Activated CD8-positive, alpha-beta memory T cell treated with anti-CD3 and anti-CD28 coated beads, Interleukin-2, amount 50 U/mL, for 1 hour (primary cell): Measurements from ENCODE around the gene APEH.

ENCODE experiments used
- DNase-seq: peaks from one replicate; pipeline ENCODE4 v3.0.0-alpha.2; 2020; ENCODE audit errors: extremely low read depth

Gene APEH

DNA sequence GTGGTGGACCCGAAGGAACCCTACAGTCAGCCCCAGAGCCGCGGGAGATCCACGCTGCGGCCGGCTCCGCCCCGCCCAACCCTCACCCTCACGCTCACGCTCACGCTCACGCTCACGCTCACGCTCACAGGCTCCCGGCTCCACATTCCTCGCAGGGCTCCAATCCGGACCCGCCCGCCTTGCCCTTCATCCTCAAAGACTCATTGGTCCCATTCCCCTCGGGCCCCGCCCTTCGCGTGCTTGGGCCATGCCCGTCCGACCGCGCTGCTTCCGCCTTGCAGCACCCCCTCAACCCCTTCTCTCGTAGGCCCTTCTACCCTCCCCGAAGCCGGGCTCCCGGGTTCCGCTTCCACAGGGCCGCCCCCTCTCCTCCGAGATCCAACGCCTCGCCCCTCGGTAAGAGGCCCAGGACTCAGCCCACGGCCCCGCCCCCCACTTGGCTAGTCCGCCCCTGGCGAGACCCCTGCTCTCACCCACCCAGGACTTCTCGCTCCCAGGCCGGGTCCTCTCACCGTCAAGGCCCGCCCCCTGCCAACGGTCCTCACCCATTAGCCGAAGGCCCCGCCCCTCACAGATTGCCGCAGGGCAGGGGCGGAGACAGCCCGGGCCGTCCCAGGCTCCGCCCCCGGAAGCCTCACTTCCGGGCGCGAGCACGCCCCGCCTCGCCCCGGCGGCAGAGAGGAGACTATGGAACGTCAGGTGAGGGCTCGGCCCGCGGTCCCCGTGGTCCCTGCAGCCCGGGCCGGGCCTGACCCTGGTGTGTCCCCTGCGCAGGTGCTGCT, at the start of gene APEH:
APEH (plus strand) TSS at position 637 of the 782 bp plus-strand sequence; CDS start at position 688, 51 bp downstream.
- peak; percentile 94 for DNase-seq

DNA sequence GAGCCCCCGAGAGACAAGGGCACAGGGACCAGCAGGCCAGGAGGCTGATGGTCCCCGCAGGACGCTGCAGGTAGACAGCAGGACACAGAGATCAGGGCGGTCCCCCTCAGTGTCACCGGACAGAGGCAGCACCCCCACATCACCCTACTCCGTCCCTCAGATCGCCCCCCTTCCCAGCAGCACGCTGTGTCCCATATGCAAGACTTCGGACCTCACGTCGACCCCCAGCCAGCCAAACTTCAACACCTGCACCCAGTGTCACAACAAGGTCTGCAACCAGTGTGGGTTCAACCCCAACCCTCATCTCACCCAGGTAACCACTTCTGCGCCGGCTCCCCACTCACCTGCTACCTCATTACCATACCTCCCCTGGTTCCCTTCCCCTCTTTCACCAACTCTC, 49.1 kb upstream of the APEH start:
- no peak for DNase-seq

DNA sequence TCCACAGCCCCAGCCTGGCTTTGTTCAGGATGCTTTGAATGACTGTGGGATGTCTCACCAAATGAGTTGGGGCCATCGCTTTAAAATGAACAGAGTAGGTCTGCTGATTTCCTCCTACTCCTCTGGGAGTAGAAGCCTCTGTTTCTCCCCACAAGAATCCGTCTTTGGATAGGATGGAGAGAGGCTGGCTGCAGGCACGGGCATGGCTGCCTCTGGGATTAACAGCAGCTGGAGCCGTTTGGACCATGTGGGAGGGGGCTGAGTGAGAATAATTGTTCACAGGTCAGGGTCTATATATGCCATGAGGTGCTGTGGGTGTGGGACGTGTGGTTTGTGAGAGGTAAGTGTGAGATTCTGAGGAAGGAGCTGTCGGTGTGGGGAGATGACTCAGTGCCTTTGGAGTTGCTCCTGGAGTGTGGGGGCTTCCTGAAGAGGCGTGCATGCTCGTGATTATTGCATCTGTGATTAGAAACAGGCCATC, 48.0 kb upstream of the APEH start:
- DNase-seq: no peak

DNA sequence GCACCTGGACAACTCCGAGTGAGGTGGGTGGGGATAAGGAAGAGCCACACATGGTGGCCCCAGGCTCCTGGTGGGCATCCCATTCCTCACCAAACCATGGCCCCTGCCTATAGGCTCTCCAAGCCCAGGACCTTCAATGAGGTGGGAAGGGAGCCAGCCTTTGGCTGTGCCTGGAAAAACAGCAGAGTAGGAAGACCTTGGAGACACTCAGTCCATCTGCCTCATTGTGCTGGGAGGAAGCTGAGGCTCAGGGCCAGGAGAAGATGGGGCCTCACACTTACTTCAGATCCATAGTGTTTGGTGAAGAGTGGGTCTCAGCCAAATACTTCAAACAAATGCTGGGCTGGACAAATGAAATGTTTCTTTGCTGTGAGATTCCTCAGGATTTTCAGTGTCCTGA, 47.4 kb upstream of the APEH start:
- DNase-seq: no peak

DNA sequence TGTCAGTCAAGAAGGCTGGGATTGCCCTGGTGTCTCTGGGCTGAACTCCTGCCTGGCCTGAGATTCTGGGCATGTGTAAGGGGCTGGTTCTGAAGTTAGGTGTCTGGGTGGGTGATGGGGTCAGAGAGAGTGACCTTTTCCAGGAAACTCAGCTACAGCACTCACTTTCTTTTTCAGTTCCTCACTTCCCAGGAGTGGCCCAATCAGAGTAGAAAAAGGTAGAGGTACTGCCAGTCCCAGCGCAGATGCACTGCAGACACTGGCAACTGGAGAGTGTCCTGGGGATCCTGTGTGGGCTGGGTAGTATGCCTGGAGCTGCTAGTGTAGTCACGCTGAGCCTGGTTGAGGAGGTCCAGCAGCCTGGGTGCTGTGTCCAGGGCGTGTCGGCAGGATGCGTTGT, 46.5 kb upstream of the APEH start:
- no peak for DNase-seq

DNA sequence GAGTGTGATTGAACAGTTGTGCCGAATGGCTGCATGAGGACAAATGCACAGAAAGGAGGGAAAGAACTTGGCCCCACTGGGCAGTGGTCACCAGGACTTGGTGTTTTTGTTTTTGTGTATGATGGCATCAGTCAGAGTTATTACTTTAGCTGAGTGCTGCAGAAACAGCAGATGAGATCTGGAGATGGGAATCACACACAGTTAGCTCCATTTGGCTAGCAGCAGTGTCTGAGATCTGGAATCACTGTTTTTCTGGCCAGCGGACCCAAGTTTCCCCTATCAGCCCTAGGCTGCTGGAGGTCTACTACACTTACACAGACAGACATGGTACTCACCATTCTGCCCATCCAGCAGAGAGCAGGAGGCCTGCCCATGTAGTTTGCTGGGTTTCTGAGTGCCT, 45.9 kb upstream of the APEH start:
- no peak for DNase-seq

DNA sequence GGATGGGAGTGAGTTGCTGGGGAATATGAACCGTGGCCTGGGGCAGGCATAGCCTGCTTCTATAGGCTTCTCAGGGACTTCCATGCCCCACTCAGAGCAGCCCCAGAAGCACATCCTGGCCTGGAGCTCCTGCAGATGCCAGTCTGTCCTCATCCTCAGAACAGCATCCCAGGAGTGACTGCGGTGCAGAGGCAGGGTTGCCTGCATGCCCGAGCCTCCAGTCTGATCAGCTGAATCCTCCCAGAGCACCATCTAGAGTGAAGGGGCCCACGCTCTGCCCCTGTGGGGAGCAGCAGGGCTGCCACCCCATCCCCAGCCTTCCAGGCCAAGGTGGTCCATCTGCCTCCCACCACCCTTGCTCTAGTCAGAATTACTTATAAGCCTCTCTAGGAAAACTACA, 44.7 kb upstream of the APEH start:
- DNase-seq: no peak

DNA sequence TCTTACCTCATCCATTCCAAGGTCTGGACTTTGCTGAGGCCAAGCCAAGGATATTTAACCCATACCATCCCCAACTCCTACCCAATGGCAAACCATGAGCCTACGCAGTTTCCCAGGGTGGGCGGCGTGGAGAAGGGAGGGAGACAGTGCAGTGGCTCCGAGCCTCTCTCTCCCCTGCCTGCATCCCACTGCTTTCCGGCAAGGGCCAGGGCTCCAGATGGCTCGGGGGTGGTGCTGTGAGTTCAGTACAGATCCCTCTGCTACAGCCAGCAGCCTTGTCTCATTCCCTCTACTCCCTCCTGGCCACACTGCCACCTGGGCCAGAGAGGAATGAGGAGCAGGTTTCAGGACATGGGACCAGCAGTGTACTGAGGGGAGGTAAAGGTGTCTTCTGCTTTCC, 44.3 kb upstream of the APEH start:
- DNase-seq: no peak

DNA sequence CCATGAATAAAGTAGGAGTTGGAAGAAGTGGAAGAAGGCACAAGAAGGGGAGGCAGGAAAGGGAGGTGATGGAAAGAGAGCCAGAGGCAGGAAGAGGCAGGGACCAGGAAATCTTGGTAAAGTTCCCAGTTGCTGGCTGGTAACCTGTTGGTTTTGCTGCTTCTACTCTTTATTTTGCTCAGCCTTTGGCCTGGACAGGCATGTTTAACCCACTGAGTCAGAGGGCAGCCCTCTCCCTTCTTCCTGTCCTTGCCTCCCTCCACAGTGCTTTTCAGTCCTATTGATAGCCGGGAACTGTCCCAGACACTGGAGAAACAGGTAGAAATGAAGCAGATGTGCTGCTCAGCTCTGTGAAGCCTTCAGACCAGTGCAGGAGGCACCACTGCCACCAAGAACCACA, 43.4 kb upstream of the APEH start:
- DNase-seq: no peak

DNA sequence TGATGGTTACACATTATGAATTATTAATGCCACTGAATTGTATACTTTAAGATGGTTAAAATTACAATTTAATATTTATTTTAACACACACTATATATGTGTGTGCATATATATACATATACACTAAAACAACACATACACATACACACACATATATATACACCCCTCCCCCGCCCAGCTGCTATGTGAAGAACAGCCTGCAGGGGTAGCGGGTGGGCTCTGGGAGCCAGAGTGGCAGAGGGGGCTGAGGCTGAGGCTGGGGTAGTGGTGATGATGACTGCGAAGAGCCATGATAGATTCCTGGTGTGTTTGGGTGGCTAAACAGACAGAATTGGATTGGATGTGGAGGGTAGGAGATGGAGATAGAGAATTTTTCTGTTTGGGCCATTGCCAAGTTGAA, 39.4 kb upstream of the APEH start:
- DNase-seq: no peak

DNA sequence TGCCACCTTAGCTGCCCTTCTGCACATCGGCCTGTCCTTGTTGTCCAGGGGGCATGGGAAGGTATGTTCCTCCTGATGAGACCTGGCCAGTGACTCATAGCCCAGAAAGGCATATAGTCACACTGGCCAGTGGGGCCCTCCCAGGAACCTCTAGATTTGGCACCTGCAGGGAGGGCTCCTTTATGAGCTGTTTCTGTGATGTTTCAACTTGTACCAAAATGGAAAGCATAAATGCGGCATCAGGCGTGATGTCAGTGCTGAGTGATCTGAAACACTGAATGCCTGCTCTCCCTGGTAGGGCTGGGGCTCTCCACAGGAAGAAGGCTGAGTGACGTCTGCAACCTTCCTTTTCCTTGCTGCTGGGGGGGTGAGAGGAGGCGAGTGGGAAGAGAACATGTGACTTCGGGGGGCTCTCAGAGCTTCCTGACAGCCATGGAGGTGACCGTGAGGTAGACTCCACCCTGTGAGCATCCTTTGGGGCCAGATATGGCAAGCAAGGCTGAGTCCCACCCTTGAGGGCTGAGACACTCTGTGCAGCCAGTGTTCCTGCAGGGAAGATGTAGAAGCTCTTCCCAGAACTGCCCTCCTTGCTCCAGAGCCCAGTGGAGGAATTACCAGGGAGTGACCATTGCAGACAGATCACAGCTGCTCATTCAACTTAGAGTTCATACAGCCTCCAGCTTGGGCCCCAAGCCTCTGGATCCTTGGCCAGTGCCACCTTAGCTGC, 37.1 kb upstream of the APEH start:
- no peak for DNase-seq

DNA sequence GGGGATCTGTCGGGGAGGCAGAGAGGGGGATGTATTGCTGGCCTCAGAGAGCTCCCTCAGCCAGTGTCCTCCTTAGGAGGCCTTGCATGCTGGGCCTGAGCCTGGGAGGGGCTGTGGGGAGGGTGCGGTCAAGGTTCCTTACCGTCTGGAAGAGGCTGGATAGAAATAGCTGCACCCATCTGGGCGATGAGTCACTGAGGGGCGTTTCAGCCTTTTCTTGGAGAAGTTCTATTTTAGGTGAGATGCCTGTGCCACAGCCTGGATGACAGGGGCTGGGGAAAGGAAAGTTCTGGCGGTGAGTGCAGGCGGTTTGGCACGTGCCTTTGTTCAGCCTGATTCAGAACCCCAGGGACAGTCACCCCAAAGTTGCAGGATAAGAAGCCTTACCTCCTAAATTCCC, 35.7 kb upstream of the APEH start:
- DNase-seq: no peak

DNA sequence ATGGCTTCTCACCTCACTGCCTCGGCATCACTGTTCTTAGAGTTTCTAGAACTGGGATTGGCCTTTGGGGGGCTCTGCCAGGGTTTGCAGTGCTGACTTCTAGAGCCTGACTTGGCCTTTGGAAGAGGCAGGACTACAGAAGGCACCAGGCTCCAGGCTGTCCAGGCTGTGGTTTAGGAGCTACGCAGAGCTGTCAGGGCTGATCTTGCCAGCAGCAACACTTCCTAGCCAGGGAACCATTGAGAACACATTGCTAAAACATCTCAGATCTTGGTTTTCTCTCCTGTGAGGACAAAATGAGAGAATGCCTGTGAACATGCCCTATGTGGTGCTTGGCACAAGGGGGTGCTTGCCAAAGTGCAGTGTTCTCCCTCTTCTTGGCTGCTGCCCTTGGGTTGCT, 34.6 kb upstream of the APEH start:
- no peak for DNase-seq

DNA sequence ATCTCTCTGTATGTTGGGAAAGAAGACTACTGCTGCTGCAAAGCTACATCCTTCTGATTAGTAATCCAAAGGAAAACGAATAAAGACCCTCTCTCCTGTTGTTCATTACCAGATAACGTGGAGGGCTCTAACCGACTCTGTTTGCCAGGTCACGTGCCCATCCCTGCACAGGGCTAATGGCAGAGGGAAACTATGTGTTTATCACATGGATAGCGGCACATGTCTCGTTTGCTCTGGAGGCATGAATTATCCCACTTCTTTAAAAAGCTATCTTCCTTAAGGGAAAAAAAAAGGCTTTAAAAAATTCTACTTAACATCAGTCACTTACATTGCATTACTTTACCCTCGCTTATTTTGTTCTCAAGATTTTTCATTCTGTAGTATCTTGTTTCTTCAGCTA, 32.9 kb upstream of the APEH start:
- DNase-seq: no peak

DNA sequence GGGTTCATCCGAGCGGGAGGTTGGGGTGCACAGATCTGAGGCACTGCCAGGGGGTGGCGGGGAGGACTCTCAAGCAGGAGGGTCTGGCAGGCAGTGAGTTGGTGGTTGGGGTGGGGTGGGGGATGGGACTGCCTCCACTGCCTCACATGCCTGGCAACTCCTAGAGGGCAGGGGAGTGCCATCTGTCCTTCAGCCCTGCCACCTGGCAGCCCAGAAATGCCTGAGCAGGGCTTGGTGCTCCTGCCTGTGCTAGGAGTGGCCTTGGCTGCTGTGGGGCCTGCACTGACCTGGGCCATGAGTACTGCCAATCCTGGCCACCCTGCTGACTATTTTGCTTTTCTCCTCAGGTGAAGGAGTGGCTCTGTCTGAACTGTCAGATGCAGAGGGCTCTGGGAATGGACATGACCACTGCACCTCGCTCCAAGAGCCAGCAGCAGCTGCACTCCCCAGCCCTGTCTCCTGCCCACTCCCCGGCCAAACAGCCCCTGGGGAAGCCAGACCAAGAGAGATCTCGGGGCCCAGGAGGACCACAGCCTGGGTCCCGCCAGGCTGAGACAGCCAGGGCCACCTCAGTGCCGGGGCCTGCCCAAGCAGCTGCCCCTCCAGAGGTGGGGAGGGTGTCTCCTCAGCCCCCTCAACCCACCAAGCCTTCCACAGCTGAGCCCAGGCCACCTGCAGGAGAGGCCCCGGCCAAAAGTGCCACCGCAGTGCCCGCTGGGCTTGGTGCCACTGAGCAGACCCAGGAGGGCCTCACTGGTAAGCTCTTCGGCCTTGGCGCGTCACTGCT, 32.0 kb upstream of the APEH start:
- DNase-seq: no peak

DNA sequence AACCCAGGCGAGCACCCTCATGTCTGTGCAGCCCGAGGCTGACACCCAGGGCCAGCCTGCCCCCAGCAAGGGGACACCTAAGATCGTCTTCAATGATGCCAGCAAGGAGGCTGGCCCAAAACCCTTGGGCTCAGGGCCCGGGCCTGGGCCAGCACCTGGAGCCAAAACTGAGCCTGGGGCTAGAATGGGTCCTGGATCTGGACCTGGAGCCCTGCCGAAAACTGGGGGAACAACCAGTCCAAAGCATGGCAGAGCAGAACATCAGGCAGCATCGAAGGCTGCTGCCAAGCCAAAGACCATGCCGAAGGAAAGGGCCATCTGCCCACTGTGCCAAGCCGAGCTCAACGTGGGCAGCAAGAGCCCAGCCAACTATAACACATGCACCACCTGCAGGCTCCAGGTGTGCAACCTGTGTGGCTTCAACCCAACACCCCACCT, 31.4 kb upstream of the APEH start:
- no peak for DNase-seq

DNA sequence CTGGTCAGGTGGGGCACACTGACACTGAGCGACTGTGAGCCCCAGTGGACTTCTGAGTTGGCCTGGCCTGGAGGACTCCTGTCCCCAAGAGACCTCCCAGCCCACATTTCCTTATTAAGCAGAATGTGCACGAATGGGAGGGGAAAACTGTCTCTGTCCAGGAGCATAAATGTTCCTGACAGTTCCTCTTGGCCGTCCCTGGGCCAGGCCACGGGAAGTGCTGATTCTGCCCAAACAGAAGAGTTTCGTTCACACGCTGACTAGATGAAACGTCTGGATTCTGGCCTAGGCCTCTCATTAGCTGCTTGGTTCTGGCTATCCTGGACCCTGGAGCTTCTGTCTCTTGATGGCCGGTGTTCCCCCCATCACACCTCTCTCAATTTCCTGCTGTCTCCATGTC, 29.5 kb upstream of the APEH start:
- no peak for DNase-seq

DNA sequence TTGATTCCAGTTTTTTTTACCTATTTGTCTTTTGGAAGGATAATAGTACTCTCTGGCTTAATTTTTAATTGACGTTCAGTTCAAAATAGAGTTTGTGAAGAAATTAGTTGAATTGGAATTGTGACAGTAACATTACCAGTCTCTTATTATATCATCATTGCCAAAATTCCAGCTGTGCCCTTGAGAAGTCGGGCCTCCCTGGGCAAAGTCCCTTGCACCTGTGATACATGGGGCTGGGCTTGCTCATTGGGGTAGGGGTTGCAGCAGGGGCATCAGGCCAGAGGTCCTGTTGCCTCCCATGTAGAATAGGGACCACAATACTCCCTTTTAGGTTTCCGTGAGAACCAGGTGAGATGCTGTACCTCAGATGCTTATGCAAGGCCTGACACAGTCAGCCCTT, 27.9 kb upstream of the APEH start:
- DNase-seq: no peak

DNA sequence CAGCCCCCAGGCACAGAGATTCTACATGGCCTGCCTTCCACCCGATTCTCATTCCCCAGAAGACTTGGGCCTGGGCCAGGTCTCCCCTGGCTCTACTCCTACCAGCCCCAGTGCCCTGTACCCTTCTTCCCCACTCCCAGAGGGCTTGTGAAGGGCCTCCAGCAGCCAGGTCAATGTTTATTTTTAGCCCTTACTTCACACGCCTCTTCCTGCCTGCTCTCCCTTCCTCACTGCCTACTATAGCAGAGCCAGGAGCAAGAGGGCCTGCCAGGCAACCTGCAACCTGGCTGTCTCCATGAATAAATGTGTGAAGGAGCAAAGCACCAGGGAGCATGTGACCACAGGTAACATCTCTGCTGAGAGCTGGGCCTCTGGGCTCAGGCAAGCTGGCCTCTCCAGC, 26.4 kb upstream of the APEH start:
- DNase-seq: no peak

DNA sequence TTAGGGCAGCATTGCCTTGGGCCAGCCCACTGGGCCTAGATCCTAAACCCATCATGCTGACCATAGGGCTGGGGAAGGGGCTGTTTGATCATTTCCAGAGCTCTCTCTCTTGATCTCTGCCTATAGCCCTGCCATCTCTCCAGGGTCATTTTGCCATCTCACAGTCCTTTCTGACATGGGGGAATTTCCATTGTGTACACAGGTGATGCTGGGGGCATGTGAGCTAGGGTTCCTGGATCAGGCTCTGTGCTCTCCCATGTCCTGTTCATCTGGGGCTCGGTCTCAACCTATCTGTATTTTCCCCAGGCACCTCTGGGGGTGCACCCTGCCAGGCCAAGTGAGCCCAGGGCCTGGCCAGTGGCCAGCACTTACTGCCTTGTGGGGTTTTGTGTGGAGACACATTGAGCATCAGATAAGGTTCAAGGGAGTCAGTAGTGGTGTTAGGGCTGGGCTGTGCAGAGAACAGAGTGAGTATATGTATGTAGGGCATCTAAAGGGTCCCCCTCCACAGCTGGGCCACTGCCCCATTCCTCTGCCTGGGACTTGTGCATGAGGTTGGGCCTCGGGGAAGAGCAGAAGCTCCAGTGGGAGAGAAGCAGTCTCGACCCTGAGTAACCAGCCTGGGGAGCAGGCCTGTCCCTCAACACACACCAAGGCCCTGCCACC, 25.7 kb upstream of the APEH start:
- DNase-seq: no peak

DNA sequence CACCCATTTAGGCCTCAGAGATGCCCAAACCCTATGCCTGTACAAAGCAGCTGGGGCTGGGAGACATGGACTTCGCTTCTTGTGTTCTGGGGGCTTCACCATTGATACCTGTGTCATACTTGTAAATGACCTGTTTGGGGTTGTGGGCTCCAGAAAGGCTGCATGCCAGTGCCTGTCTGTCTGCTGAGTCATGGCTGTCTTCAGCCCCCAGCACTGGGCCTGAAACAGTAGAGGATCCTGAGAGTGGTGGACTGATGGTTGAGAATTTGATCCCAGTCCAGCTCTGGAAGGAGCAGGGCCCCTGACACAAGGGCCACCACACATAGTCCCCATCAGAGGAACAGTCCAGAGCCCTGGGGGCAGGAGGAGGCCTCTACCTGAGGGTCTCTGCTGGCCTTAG, 24.6 kb upstream of the APEH start:
- DNase-seq: no peak

DNA sequence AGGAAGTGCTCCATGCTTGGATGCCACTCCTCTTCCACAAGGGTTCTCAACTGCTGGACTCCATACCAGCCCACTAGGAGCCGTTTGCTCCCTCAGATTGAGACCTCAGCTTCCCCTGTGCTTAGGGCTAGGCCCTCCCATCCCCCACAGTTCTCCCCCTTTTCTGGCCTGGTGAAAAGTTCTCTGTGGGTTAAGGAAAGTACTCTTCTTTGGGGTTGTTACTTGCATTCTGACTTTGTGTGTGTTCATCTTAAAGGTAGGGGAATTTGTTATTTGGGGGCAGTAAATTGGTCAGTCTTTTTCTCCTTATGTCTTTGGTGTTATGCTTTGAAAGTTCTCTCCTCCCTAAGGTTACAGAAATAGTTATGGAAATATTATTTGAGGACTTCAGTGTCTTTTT, 24.0 kb upstream of the APEH start:
- DNase-seq: no peak
